NT2/D1 (cell line): ENCODE measurements around the gene DNASE2.

Experiments
- DNase-seq: peaks from one replicate; pipeline ENCODE4 v3.0.0-alpha.2; 2011; ENCODE audit warnings: low read depth, low spot score
- H3K27me3 ChIP-seq: 2 replicates; pipeline ENCODE4 v1.6.0; 2011; ENCODE audit warnings: mild to moderate bottlenecking; ENCODE audit not compliant: insufficient read length, insufficient read depth
- H3K36me3 ChIP-seq: 2 replicates; pipeline ENCODE4 v1.6.1; 2011; ENCODE audit warnings: mild to moderate bottlenecking, low read length, mixed read lengths; ENCODE audit not compliant: insufficient read depth, insufficient read length
- H3K4me1 ChIP-seq: 2 replicates; pipeline ENCODE4 v1.5.1; 2011; ENCODE audit not compliant: insufficient read depth, insufficient read length
- H3K4me3 ChIP-seq: 2 replicates; pipeline ENCODE4 v1.5.1; 2011; ENCODE audit warnings: low read depth; ENCODE audit not compliant: insufficient read length
- H3K9ac ChIP-seq: 2 replicates; pipeline ENCODE4 v1.6.0; 2011; ENCODE audit warnings: low read depth; ENCODE audit not compliant: insufficient read length
- H3K9me3 ChIP-seq: 2 replicates; pipeline ENCODE4 v1.5.1; 2011; ENCODE audit warnings: mild to moderate bottlenecking, low read length; ENCODE audit not compliant: insufficient read depth
- SUZ12 ChIP-seq: IDR thresholded peaks from 2 replicates; pipeline ENCODE4 v1.6.1; 2011; ENCODE audit not compliant: insufficient read length, insufficient read depth; ENCODE audit errors: extremely low read depth
- YY1 ChIP-seq: IDR thresholded peaks from 2 replicates; pipeline ENCODE4 v1.6.1; 2011; ENCODE audit not compliant: insufficient read length, insufficient read depth
- ZNF274 ChIP-seq: IDR thresholded peaks from 2 replicates; pipeline ENCODE4 v1.6.1; 2011; ENCODE audit warnings: mild to moderate bottlenecking, low read depth, low read length

DNASE2 gene

DNA sequence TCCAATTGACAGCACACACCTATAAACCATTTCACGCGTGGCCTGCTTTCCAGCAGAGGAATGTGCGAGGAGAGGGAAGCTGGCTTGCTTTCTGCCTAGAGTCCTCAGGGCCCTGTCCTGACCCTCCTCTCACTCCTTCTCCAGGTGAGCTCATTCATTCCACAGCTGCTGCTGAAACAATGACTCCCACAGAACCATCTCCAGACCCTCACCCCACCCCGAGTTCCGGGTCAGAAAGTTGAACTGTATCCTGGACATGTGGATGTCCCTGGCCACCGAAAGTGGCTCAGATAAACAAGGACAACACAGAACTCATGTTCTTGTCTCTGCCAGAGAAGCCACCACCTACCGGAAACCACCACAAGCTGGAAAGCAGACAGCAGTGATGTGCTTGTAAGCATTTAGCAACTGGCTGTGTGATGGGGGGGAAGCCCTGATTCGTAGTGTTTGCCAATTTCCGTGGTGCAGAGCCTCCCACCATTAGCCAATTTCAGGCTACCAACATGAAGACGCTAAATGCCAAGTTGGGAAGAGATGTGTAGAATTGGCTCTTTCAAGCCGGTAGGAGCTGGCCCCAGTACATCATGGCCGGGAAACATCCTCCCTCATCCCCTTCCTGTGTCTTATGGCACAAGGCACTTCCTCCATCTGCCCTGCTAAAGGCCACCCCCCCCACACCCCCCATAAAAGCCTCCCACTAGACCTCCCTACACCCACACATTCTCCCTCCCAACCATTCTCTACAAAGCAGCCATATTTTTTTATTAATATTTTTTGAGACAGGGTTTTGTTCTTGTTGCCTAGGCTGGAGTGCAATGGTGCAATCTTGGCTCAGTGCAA is 32.8 kb upstream of the DNASE2 start:
- H3K9me3 ChIP-seq, result peaks cover 9% of the 10 kb centered on the region; the same call in 1 of the 2 replicates
- no peak for DNase-seq
- H3K36me3 ChIP-seq, result no peaks in the 10 kb centered on the region
- TF ChIP-seq YY1, result no peak
- no peak for TF ChIP-seq SUZ12
- TF ChIP-seq ZNF274, result no peak
- H3K9ac ChIP-seq, result no peak overlapping the region
- H3K4me3 ChIP-seq, result no peak overlapping the region
- peaks cover 8% of the 10 kb centered on the region for H3K27me3 ChIP-seq
- H3K4me1 ChIP-seq, result peaks cover 5% of the 10 kb centered on the region

DNA sequence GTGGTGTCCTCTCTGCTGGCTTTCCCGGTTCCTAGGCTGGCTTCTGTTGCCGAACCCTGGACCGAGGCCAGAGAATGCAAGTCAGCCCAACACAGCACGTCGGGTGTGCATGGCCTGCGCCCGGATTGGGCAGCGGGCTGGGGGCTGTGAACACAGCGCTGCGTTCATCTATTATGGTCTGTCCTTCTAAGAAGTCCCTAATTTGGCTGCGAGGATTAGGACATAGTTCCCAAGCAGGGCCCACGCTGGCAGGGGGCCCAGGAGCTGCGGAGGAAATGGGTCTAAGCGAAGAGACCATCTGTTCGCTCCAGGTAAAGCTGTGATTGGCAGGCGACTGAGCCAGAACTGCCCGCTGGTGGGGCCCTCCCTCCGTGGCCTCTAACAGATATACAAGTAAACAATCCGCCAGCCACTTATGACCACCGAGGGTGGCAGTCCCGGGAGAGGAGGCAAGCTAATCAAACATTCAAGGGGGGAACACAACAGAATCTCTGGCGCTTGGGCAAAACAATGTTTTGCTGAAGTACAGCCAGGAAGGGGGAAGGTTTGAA is 31.8 kb upstream of the DNASE2 start:
- TF ChIP-seq ZNF274 (no peak), YY1 (no peak), SUZ12 (no peak)
- H3K9me3 ChIP-seq, result no peaks in the 10 kb centered on the region
- H3K9ac ChIP-seq, result peak overlapping the region; percentile 11
- peak; percentile 33 for DNase-seq
- H3K4me3 ChIP-seq, result no peak overlapping the region
- H3K4me1 ChIP-seq, result peaks cover 3% of the 10 kb centered on the region
- H3K27me3 ChIP-seq, result peaks cover 2% of the 10 kb centered on the region
- H3K36me3 ChIP-seq, result no peaks in the 10 kb centered on the region

GRCh38 chr19:12912571-12912970 is 31.3 kb upstream of the DNASE2 start:
- Histone ChIP-seq H3K36me3 (no peaks in the 10 kb centered on the region), H3K4me1 (peaks cover 3% of the 10 kb centered on the region), H3K9ac (peak overlapping the region; percentile 11), H3K27me3 (no peaks in the 10 kb centered on the region), H3K4me3 (no peak overlapping the region), H3K9me3 (no peaks in the 10 kb centered on the region)
- TF ChIP-seq YY1, result no peak
- no peak for TF ChIP-seq SUZ12
- no peak for TF ChIP-seq ZNF274
- no peak for DNase-seq

GRCh38 chr19:12907166-12907565 is 25.9 kb upstream of the DNASE2 start:
- Histone ChIP-seq H3K36me3 (no peaks in the 10 kb centered on the region), H3K9me3 (no peaks in the 10 kb centered on the region), H3K4me3 (no peak overlapping the region), H3K27me3 (no peaks in the 10 kb centered on the region), H3K4me1 (peaks cover 3% of the 10 kb centered on the region), H3K9ac (no peak overlapping the region)
- DNase-seq, result no peak
- TF ChIP-seq SUZ12, result no peak

GRCh38 chr19:12899891-12900518 is 18.8 kb upstream of the DNASE2 start:
- H3K4me3 ChIP-seq, result no peak overlapping the region
- no peaks in the 10 kb centered on the region for H3K4me1 ChIP-seq
- DNase-seq, result no peak
- no peaks in the 10 kb centered on the region for H3K9me3 ChIP-seq
- no peaks in the 10 kb centered on the region for H3K27me3 ChIP-seq
- H3K9ac ChIP-seq, result no peak overlapping the region
- TF ChIP-seq SUZ12 (no peak), YY1 (no peak), ZNF274 (no peak)
- peaks cover 47% of the 10 kb centered on the region for H3K36me3 ChIP-seq

DNA sequence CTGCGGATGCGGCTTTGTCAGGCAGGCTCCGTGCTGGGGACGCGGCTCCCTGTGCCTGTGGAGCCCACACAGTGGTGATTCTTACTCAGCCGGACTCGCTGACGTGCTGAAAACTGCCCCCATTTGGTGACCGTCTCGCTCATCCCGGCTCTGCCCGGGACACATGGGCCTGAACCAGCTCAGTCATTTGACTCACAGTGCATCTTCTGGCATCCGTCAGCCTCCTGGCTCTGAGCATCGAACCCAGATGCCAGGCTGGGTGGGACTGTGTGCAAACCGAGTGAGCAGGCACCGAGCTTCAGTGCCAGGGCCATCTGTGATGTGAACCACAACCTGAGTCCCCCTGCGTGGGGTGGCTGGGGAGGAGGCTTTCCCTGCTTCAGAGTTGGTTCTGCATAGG is 15.2 kb upstream of the DNASE2 start:
- TF ChIP-seq SUZ12 (no peak), ZNF274 (no peak), YY1 (no peak)
- no peak for DNase-seq
- Histone ChIP-seq H3K9me3 (no peaks in the 10 kb centered on the region), H3K27me3 (no peaks in the 10 kb centered on the region), H3K4me3 (no peak overlapping the region), H3K9ac (no peak overlapping the region), H3K36me3 (peaks cover 66% of the 10 kb centered on the region), H3K4me1 (peaks cover 4% of the 10 kb centered on the region)

GRCh38 chr19:12893582-12893981 is 12.3 kb upstream of the DNASE2 start:
- H3K9me3 ChIP-seq, result no peaks in the 10 kb centered on the region
- no peak overlapping the region for H3K9ac ChIP-seq
- TF ChIP-seq SUZ12 (no peak), ZNF274 (no peak), YY1 (no peak)
- H3K4me1 ChIP-seq, result peaks cover 6% of the 10 kb centered on the region
- no peak for DNase-seq
- H3K27me3 ChIP-seq, result peaks cover 6% of the 10 kb centered on the region
- H3K4me3 ChIP-seq, result no peak overlapping the region
- H3K36me3 ChIP-seq, result peaks cover 49% of the 10 kb centered on the region
